Stomach (tissue), 9 donors: ENCODE results near the gene PLCD4. TPM values are rescaled to one million over a fixed set of nuclear protein-coding genes. Genes with fewer than 3 reads are reported as not detected.

ENCODE experiments used
- DNase-seq, 2 donors: peaks; one replicate each; pipeline versions ENCODE4 v3.0.0 to v3.0.0-alpha.2; 2013 to 2019
- H3K27ac ChIP-seq, 5 donors: fragments of 200-600 bp in 4 of 5; sonication (generic) in 4 of 5; one replicate each; pipeline ENCODE4 v1.5.1; 2013 to 2019; ENCODE audit warnings: mild to moderate bottlenecking in 1 of 5, moderate library complexity in 1 of 5
- H3K27me3 ChIP-seq, 3 donors: fragments of 200-600 bp; sonication (generic); one replicate each; pipeline ENCODE4 v1.5.1; 2017 to 2019; ENCODE audit warnings: mixed run types in 1 of 3
- H3K36me3 ChIP-seq, 4 donors: fragments of 200-600 bp; sonication (generic); 1 replicate in 3 of 4; 2 replicates in 1 of 4; pipeline ENCODE4 v1.5.1; 2016 to 2019
- H3K4me1 ChIP-seq, 4 donors: fragments of 200-600 bp; sonication (generic); one replicate each; pipeline ENCODE4 v1.5.1; 2016 to 2019
- H3K4me3 ChIP-seq, 4 donors: fragments of 200-600 bp; sonication (generic) in 3 of 4; one replicate each; pipeline ENCODE4 v1.5.1; 2016 to 2019; ENCODE audit warnings: mild to moderate bottlenecking in 1 of 4
- H3K9me3 ChIP-seq, 4 donors: fragments of 200-600 bp; sonication (generic); one replicate each; pipeline ENCODE4 v1.5.1; 2016 to 2019
- CTCF ChIP-seq, 7 experiments: fragments of 450-650 bp in 4 of 7; fragments of 200-600 bp in 3 of 7; sonication (generic) in 3 of 7; IDR thresholded peaks; one replicate each; pipeline ENCODE4 v1.5.1; 2016 to 2019; ENCODE audit warnings: antibody characterized with exemption in 7 of 7, control low read depth in 2 of 7, mild to moderate bottlenecking in 1 of 7
- EP300 ChIP-seq: sonication (generic); formaldehyde crosslinking; IDR thresholded peaks from one replicate; pipeline ENCODE4 v1.6.1; 2017; ENCODE audit warnings: antibody characterized with exemption
- POLR2A ChIP-seq, 4 donors: fragments of 450-650 bp; IDR thresholded peaks; one replicate each; pipeline ENCODE4 v1.6.1; 2016; ENCODE audit warnings: antibody characterized with exemption in 4 of 4, control low read depth in 2 of 4, mild to moderate bottlenecking in 1 of 4, moderate library complexity in 1 of 4
- POLR2AphosphoS5 ChIP-seq, 3 donors: sonication (generic); formaldehyde crosslinking; IDR thresholded peaks; one replicate each; pipeline ENCODE4 v1.6.1; 2016; ENCODE audit warnings: antibody characterized with exemption in 3 of 3
- WGBS, 5 donors: extraction: QIAGEN DNeasy Blood & Tissue Kit in 3 of 5; methylation state at CpG; one replicate each; pipeline versions ENCODE4 v1.1.5 to v1.1.7; 2013 to 2018; 5-methylcytosine and 5-hydroxymethylcytosine counted together
- intact Hi-C: fragments of 100-400 bp; cut with DNase I; formaldehyde crosslinking; loops from one replicate; pipeline ENCODE4 v1.15.1; 2023; ENCODE audit warnings: low total_unique reads
- polyA plus RNA-seq, 3 donors: library from polyadenylated mRNA; stranded (reverse); fragments of 200-250 nt; gene quantifications; one replicate each; pipeline ENCODE4 v1.2.3, GENCODE V29; 2013
- total RNA-seq, 5 donors: library from RNA; depleted of rRNA; stranded (reverse); fragments of >200 nt; gene quantifications; one replicate each; pipeline versions ENCODE4 v1.1.0 to v1.2.3, GENCODE V29; 2014 to 2016
- donor health status: healthy with polysubstance abuse.
- donor health status: Bipolar disorder and iron deficiency.
- donor health status: healthy.

PLCD4 gene
- total and polyA plus RNA-seq, 8 donors: 0.19 to 33.6 (median 6.4) TPM; not detected in 1

- DNase-seq: no peak
- no peaks in the 10 kb centered on the region for H3K4me1 ChIP-seq
- no peaks in the 10 kb centered on the region for H3K27me3 ChIP-seq
- TF ChIP-seq POLR2A (IDR thresholded peaks at IDR 0.05): no peak
- TF ChIP-seq POLR2AphosphoS5 (IDR thresholded peaks at IDR 0.05): no peak
- no peak for TF ChIP-seq CTCF (IDR thresholded peaks at IDR 0.05)
- no peak for TF ChIP-seq EP300
- H3K36me3 ChIP-seq: peaks cover 76 to 99% (median 98%) of the 10 kb centered on the region in 4 donors
- H3K9me3 ChIP-seq: no peaks in the 10 kb centered on the region
- H3K4me3 ChIP-seq: no peak overlapping the region
- 89 to 93% (median 89%) methylated on average over 11 of the region's 11 CpGs for WGBS, 5 donors
- intact Hi-C loops: no loop called here
- no peak overlapping the region for H3K27ac ChIP-seq
These were observed 41.0 kb downstream of the PLCD4 start for GRCh38 chr2:218648787-218649100.

GRCh38 chr2:218655751-218656150 is 48.1 kb downstream of the PLCD4 start:
- Histone ChIP-seq H3K27ac (no peak overlapping the region), H3K4me1 (peaks cover 15 to 30% (median 25%) of the 10 kb centered on the region in 4 donors), H3K36me3 (peaks cover 28 to 70% (median 64%) of the 10 kb centered on the region in 4 donors), H3K27me3 (no peaks in the 10 kb centered on the region), H3K4me3 (no peak overlapping the region), H3K9me3 (no peaks in the 10 kb centered on the region)
- TF ChIP-seq EP300: no peak
- no peak for TF ChIP-seq POLR2AphosphoS5 (IDR thresholded peaks at IDR 0.05)
- TF ChIP-seq POLR2A (IDR thresholded peaks at IDR 0.05): no peak
- no peak for TF ChIP-seq CTCF (IDR thresholded peaks at IDR 0.05)
- intact Hi-C loops: no loop called here
- no peak for DNase-seq
- WGBS, 5 donors: 64 to 94% (median 78%) methylated on average over 2 of the region's 2 CpGs

- Histone ChIP-seq H3K27me3 (no peaks in the 10 kb centered on the region), H3K27ac (peak overlapping the region; percentile 73 to 87 (median 81)), H3K4me1 (peaks cover 15 to 33% (median 27%) of the 10 kb centered on the region in 4 donors), H3K36me3 (peaks cover 31 to 65% (median 58%) of the 10 kb centered on the region in 4 donors), H3K9me3 (no peaks in the 10 kb centered on the region), H3K4me3 (peak overlapping the region; percentile 71 to 91 (median 87))
- intact Hi-C loops: no loop called here
- TF ChIP-seq CTCF (IDR thresholded peaks at IDR 0.05): peak in 2 of 7 experiments; percentile 23 to 27
- TF ChIP-seq POLR2AphosphoS5 (IDR thresholded peaks at IDR 0.05): no peak
- no peak for TF ChIP-seq EP300
- TF ChIP-seq POLR2A (IDR thresholded peaks at IDR 0.05): no peak
- peak; percentile 49 to 75 for DNase-seq
- 0 to 3% (median 1%) methylated on average over 22 to 27 of the region's 27 CpGs for WGBS, 5 donors
These were observed 51.1 kb downstream of the PLCD4 start for GRCh38 chr2:218658671-218659257.

- Histone ChIP-seq H3K27ac (peak within 1 kb of the TSS; percentile 73 to 87 (median 81)), H3K4me3 (peak within 1 kb of the TSS; percentile 71 to 91 (median 87)), H3K36me3 (peaks cover 37 to 65% (median 58%) of the 10 kb centered on the region in 4 donors), H3K4me1 (peaks cover 15 to 33% (median 27%) of the 10 kb centered on the region in 4 donors), H3K27me3 (no peaks in the 10 kb centered on the region), H3K9me3 (no peaks in the 10 kb centered on the region)
- TF ChIP-seq CTCF (IDR thresholded peaks at IDR 0.05) (no peak), POLR2AphosphoS5 (IDR thresholded peaks at IDR 0.05) (peak; percentile 10 to 70 (median 50)), EP300 (no peak), POLR2A (IDR thresholded peaks at IDR 0.05) (no peak)
- peak; percentile 92 to 96 for DNase-seq
- WGBS, 5 donors: 0 to 1% (median 0%) methylated on average over 43 to 49 of the region's 49 CpGs
- intact Hi-C loops: no loop called here
These were observed 51.7 kb downstream of the PLCD4 start, which contains the start of the genes BCS1L and ZNF142 for GRCh38 chr2:218659258-218659987. Gene BCS1L (plus strand): TSS chr2:218659683. CDS start chr2:218660988, 1,305 bp downstream. Gene ZNF142 (minus strand): TSS chr2:218659623. CDS start chr2:218656429, 3,194 bp downstream.
